Skeletal muscle tissue (tissue), 4 donors: ENCODE measurements around the gene ZCCHC24. TPM values are rescaled to one million over a fixed set of nuclear protein-coding genes. Genes with fewer than 3 reads are reported as not detected.

Experiments used
- H3K27ac ChIP-seq: one replicate; pipeline ENCODE4 v1.7.0; 2013; ENCODE audit warnings: mild to moderate bottlenecking, low read depth, low read length, inconsistent platforms
- H3K27me3 ChIP-seq, 3 donors: one replicate each; pipeline ENCODE4 v1.7.0; 2013; ENCODE audit warnings: low read length in 3 of 3; ENCODE audit not compliant: control insufficient read depth in 3 of 3, insufficient read depth in 3 of 3
- H3K36me3 ChIP-seq, 3 donors: one replicate each; pipeline ENCODE4 v1.7.0; 2013; ENCODE audit warnings: low read length in 3 of 3; ENCODE audit not compliant: control insufficient read depth in 3 of 3, insufficient read depth in 3 of 3
- H3K4me1 ChIP-seq, 3 donors: one replicate each; pipeline ENCODE4 v1.7.0; 2013; ENCODE audit warnings: low read length in 3 of 3, mild to moderate bottlenecking in 3 of 3; ENCODE audit not compliant: control insufficient read depth in 3 of 3, insufficient read depth in 3 of 3
- H3K4me3 ChIP-seq, 3 donors: one replicate each; pipeline ENCODE4 v1.7.0; 2013; ENCODE audit warnings: low read length in 3 of 3
- H3K9ac ChIP-seq, 3 donors: one replicate each; pipeline ENCODE4 v1.7.0; 2013; ENCODE audit warnings: low read length in 3 of 3, mild to moderate bottlenecking in 3 of 3, moderate library complexity in 2 of 3, low read depth in 1 of 3
- H3K9me3 ChIP-seq, 3 donors: one replicate each; pipeline ENCODE4 v1.7.0; 2013; ENCODE audit warnings: low read length in 3 of 3; ENCODE audit not compliant: control insufficient read depth in 3 of 3
- total RNA-seq: library from RNA; depleted of rRNA; stranded (reverse); fragments of >200 nt; gene quantifications from one replicate; pipeline ENCODE4 v1.2.3, GENCODE V29; 2014
- donor health status: Osteomylitis.

The ZCCHC24 gene
- total RNA-seq: 20.9 TPM

DNA sequence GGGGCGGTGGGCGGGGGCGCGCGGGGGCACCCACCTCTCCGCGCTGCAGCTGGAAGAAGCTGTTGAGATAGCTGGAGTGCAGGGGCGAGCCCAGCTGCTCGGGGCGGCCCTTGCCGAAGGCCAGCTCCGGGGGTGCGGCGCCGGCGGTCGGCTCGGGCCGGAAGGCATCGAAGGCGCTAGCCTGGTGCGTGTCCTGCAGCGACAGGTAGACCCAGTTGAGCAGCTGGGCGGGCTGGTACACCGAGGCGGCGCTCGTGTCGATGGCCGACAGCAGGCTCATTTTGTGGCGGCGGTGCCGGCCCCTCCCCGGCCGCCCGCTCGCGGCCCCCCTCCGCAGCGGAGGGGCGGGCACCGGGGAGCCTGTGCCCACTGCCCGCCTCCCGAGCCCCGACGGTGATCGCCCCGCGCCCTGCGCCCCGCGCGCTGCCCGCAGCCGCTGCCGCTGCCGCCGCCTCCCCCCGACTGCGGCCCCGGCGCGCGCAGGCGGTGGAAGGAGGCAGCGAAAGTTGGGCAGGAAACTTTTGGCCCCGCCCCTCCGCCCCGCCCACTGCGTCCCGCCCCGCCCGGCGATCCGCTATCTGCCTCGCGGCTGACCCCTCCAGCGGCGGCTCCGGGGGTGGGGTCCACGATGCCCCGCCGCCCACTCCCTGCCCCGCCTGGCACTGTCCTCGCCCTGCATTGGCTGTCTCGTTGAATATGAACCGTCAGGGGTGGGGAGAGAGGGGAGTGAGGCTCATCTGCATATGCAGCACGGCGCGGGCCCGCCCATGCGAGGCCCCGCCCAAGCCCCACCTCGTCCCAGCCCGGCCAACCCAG lies at the start of gene ZCCHC24:
ZCCHC24 (minus strand) TSS at position 464 of the 816 bp plus-strand sequence; CDS start at position 280, 184 bp downstream.
- Histone ChIP-seq H3K27me3 (no peaks in the 10 kb centered on the region), H3K9me3 (no peaks in the 10 kb centered on the region), H3K4me3 (peak within 1 kb of the TSS; percentile 76 to 90 (median 81)), H3K27ac (peak within 1 kb of the TSS; percentile 89), H3K36me3 (peaks cover 0 to 3% (median 3%) of the 10 kb centered on the region in 3 donors), H3K4me1 (peaks cover 61 to 81% (median 69%) of the 10 kb centered on the region in 3 donors), H3K9ac (peak within 1 kb of the TSS; percentile 89 to 93 (median 89))

DNA sequence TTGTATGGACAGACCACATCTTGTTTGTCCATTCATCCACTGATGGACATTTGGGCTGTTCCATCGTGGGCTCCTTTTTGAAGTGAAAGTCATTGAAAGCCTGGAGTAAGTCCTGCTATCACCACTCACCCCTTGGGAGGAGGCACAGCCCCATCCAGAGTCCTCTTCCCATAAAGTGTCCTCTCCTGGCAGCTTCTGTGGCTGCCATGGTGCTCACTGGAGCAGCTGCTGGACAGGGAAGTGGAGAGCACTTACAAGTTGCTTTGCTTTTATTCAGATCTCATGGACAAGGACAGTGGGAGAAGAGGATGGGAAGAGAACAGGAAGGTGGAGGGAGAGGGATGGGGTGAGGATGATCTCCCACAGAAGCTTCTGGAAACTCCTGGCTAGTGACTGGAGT lies 48.4 kb upstream of the ZCCHC24 start:
- H3K27me3 ChIP-seq: peaks cover 0 to 8% (median 0%) of the 10 kb centered on the region in 3 donors
- peaks cover 5 to 20% (median 18%) of the 10 kb centered on the region in 3 donors for H3K4me1 ChIP-seq

DNA sequence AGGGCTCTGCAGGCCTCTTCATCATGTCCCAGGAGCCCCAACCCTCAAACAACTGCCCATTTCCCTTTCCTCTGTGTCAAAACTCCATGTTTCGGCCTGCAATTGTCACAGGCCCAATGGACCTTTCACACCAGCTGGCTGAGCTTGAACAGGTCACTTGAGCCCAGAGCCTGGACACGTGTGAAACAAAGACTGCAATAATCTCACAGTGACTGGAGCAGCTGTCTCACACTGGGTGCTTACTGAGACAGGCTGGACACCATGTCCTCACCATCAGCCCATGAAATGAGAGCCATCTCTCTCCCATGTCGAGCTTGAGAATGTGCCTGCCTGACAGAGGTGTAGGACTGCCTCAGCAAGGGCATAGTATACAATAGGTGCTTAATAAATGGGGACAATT lies 47.4 kb upstream of the ZCCHC24 start:
- Histone ChIP-seq H3K36me3 (no peaks in the 10 kb centered on the region), H3K4me3 (no peak overlapping the region), H3K9me3 (no peaks in the 10 kb centered on the region), H3K27ac (no peak overlapping the region), H3K9ac (no peak overlapping the region), H3K4me1 (peaks cover 13 to 27% (median 25%) of the 10 kb centered on the region in 3 donors), H3K27me3 (peaks cover 0 to 8% (median 0%) of the 10 kb centered on the region in 3 donors)

More for the DNA sequence above, 48.4 kb upstream of the ZCCHC24 start:
- Histone ChIP-seq H3K27ac (no peak overlapping the region), H3K9me3 (no peaks in the 10 kb centered on the region), H3K36me3 (no peaks in the 10 kb centered on the region), H3K4me3 (no peak overlapping the region), H3K9ac (no peak overlapping the region)

DNA sequence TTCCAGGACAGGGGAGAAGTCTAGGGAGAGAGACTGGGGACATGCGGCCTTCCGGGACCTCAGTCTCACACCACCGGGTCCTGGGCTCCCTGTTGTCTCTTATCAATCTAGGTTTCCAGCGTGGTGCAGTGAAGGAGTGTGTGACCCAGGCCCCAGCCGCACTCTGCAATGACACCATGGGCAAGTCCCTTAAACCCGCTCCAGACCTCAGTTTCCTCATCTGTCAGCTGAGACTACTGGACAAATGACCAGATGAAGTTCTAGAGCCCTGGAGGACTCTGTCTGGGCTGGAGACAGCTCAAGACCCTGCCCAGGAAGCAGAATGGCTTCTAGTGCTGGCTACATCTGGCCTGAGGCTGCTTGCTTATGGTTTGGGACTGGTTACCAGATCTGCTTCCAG lies 46.8 kb upstream of the ZCCHC24 start:
- Histone ChIP-seq H3K27ac (no peak overlapping the region), H3K4me3 (no peak overlapping the region), H3K36me3 (no peaks in the 10 kb centered on the region), H3K27me3 (peaks cover 0 to 8% (median 0%) of the 10 kb centered on the region in 3 donors), H3K4me1 (peaks cover 17 to 31% (median 27%) of the 10 kb centered on the region in 3 donors), H3K9me3 (no peaks in the 10 kb centered on the region), H3K9ac (no peak overlapping the region)

DNA sequence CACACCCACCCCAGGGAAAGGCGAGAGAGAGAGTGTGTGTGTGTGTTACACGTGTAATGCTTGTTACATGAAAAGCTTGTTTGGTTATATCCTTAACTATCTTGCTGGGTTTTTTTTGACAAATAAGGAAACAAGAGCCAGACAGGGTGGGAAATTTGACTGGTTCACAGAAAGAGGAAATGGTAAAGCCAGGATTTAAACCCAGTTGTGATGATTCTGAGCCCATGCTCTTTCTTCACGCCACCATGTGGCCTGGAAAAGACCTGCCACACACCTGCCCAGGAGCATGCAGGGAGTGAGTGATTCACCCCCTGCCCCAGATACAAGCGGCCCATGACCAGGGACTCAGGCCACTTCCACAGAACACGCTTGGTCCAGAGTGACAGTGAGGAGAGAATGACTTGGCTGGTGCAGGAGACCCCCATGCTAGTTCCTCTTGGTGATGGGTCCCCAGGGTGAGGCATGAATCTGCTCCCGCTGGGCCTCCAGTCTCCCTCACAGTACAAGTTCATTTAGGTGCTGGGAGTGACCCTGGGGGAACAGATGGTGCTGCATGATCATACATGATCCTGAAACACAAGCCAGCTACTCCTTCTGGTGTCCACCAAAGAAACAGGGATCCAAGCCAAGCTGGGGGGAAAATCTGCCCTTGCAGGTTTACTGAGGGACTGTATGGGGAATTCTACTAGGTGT lies 45.9 kb upstream of the ZCCHC24 start:
- no peaks in the 10 kb centered on the region for H3K36me3 ChIP-seq
- no peak overlapping the region for H3K4me3 ChIP-seq
- peaks cover 0 to 1% (median 0%) of the 10 kb centered on the region in 3 donors for H3K27me3 ChIP-seq
- H3K9me3 ChIP-seq: no peaks in the 10 kb centered on the region
- H3K9ac ChIP-seq: no peak overlapping the region
- peak overlapping the region; percentile 45 for H3K27ac ChIP-seq
- peaks cover 17 to 31% (median 27%) of the 10 kb centered on the region in 3 donors for H3K4me1 ChIP-seq

DNA sequence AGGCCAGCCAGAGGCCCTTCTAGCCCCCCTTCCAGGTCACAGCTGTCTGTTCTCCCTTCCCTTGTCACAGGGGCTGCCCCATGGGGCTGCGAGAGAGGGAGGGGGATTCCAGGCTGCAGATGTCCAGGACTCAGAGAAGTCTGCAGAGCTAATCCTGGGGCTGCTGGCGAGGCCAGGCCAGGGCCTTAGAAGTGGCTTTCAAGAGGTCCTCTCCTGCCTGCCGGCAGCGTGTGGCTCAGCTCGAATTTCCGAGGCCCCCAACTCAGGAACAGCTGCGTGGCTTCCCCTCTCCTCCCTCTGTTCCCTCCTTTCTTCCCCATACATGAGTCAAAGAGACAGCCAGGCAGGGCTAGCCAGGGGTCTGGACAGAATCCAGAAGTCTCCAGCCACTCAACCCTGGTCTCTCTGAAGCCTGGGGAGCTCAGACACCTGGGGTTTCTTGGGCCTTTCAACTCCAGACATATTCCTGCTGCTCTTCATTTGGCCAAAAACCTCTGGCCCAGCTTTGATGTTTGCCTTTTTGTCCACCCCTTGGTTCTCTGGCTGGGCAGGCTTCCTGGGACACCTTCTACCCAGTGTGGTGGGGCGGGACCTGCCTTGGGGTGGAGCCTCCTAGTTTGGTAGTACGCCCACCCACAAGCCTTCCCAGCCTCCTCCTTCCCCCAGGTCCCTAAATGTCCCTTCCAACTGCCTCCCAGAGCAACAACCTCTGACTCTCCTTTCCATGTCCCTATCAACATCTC lies 45.1 kb upstream of the ZCCHC24 start:
- no peaks in the 10 kb centered on the region for H3K9me3 ChIP-seq
- no peaks in the 10 kb centered on the region for H3K27me3 ChIP-seq
- peak overlapping the region; percentile 45 for H3K27ac ChIP-seq
- peaks cover 17 to 31% (median 27%) of the 10 kb centered on the region in 3 donors for H3K4me1 ChIP-seq
- peak overlapping the region in 1 of 3 donors; percentile 25 for H3K9ac ChIP-seq
- no peaks in the 10 kb centered on the region for H3K36me3 ChIP-seq
- no peak overlapping the region for H3K4me3 ChIP-seq

DNA sequence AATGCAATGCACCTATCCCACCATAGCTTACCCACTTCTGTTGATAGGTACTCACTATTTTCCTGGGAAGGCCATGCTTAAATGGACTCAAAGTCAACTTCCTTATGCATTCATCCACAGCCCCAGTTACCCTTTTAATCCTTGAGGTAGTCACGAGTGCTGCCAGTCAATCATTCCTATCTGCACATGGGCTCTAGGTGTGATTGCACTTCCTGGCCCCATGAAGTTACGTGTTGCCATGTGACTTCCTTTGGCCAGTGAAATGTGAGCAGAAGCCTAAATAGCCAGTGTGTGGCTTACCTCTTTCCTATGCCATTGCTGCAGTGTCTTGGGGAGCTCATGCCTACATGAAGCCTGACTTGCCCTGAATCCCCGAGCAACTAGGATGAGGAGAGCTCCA lies 43.4 kb upstream of the ZCCHC24 start:
- Histone ChIP-seq H3K27me3 (no peaks in the 10 kb centered on the region), H3K4me1 (peaks cover 17 to 31% (median 30%) of the 10 kb centered on the region in 3 donors), H3K36me3 (no peaks in the 10 kb centered on the region), H3K9me3 (no peaks in the 10 kb centered on the region), H3K4me3 (no peak overlapping the region), H3K27ac (no peak overlapping the region), H3K9ac (no peak overlapping the region)

DNA sequence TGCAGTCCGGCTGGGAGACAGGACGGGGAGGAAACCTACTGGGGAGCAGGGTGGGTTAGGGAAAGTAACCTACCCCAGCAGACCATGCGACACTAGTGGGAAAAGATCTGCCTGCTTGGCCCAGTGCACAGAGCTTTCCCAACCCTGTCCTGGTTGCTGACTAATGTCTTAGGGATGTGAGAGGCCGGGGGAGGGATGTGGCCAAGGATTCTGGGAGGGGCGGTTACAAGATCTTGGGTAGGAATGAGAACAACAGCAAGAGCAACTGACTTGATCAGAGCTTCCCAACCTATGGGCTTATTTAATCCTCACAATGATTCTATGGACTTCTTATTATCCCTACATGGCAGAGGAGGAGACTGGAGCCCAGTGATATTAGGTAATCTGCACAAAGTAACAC lies 42.9 kb upstream of the ZCCHC24 start:
- Histone ChIP-seq H3K4me3 (no peak overlapping the region), H3K9me3 (no peaks in the 10 kb centered on the region), H3K9ac (peak overlapping the region in 1 of 3 donors; percentile 32), H3K4me1 (peaks cover 19 to 31% (median 30%) of the 10 kb centered on the region in 3 donors), H3K27me3 (no peaks in the 10 kb centered on the region), H3K27ac (peak overlapping the region; percentile 72), H3K36me3 (no peaks in the 10 kb centered on the region)

DNA sequence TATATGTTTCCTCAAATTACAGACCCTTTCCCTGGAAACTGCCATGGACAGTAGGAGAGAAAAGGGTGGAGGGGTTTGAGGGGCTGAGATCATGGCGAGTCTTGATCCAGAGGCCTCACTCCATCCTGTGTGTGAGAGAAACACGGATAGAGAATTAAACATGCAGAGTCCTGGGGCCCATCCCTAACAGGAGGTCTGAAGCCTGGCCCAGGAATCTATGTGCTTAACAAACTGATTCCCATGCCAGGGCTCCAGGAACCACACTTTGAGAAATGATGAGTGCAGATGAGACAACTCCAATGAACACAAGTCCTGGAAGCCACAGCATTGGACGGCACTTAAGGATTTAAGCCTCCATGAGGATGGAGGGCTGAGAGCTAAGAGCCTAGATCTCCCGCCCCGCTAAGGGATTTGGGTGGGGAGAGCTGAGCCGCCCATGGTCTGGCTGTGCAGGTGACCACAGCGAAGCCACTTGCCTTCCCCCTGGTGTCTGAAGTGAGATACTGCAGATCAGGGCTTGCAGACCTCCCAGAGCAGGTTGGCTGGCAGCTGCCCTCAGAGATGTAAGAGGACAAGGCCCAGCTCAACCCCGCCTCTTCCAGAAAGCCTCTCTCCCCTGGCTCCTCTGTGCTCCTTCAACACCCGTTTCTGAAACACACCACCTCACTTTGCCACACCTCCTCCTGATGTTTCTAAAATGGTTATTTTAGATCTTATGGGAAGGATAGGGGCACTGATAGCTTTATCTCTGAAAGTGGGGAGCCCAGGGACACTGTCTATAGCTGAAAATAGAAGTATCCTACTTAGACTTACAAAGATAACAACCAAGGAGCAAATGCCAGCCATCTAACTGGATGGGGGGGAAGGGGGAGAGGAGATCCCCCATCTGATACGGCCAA lies 42.1 kb upstream of the ZCCHC24 start:
- peaks cover 19 to 31% (median 27%) of the 10 kb centered on the region in 3 donors for H3K4me1 ChIP-seq
- H3K27me3 ChIP-seq: no peaks in the 10 kb centered on the region
- H3K9me3 ChIP-seq: no peaks in the 10 kb centered on the region
- no peaks in the 10 kb centered on the region for H3K36me3 ChIP-seq
- peak overlapping the region in 1 of 3 donors; percentile 32 for H3K9ac ChIP-seq
- H3K27ac ChIP-seq: peak overlapping the region; percentile 72
- H3K4me3 ChIP-seq: no peak overlapping the region
